SU-DHL-6 (cell line): ENCODE results near the gene DENND5A.

Experiments used
- H2AFZ ChIP-seq: fragments of 200-600 bp; sonication (generic); 2 replicates; pipeline ENCODE4 v1.6.1; 2014; ENCODE audit warnings: low read depth, mild to moderate bottlenecking, moderate library complexity, mixed read lengths, antibody characterized with exemption, low read length; ENCODE audit not compliant: severe bottlenecking
- H3F3A ChIP-seq: fragments of 200-600 bp; shearing (Covaris generic); 2 replicates; pipeline ENCODE4 v1.6.0; 2016; ENCODE audit warnings: antibody characterized with exemption, mild to moderate bottlenecking; ENCODE audit not compliant: insufficient read depth
- H3K27ac ChIP-seq: fragments of 200-600 bp; sonication (generic); 2 replicates; pipeline ENCODE4 v1.5.1; 2016; ENCODE audit warnings: low read depth, mild to moderate bottlenecking, low read length, moderate library complexity, mixed read lengths
- H3K27me3 ChIP-seq: fragments of 200-600 bp; sonication (generic), shearing (Covaris generic); 2 replicates; pipeline ENCODE4 v1.6.0; 2014; ENCODE audit warnings: mild to moderate bottlenecking, low read length
- H3K36me3 ChIP-seq: fragments of 200-600 bp; sonication (generic); 2 replicates; pipeline ENCODE4 v1.6.1; 2014; ENCODE audit warnings: mild to moderate bottlenecking, low read length, mixed read lengths
- H3K4me2 ChIP-seq: fragments of 300-600, 200-600 bp; shearing (Covaris generic), sonication (generic); 2 replicates; pipeline ENCODE4 v1.6.0; 2014; ENCODE audit warnings: low read length, low read depth, mild to moderate bottlenecking; ENCODE audit not compliant: poor library complexity, severe bottlenecking
- H3K4me3 ChIP-seq: fragments of 200-600 bp; sonication (generic); 2 replicates; pipeline ENCODE4 v1.5.1; 2014; ENCODE audit warnings: antibody characterized with exemption, low read length, mild to moderate bottlenecking, mixed read lengths; ENCODE audit not compliant: insufficient read depth, poor library complexity, severe bottlenecking
- H3K79me2 ChIP-seq: fragments of 200-600 bp; sonication (generic); 2 replicates; pipeline ENCODE4 v1.6.1; 2014; ENCODE audit warnings: mild to moderate bottlenecking, low read length, moderate library complexity; ENCODE audit not compliant: insufficient read depth
- H3K9ac ChIP-seq: fragments of 200-600 bp; sonication (generic); 2 replicates; pipeline ENCODE4 v1.7.0; 2014; ENCODE audit warnings: mild to moderate bottlenecking, low read length
- H3K9me2 ChIP-seq: fragments of 200-600 bp; sonication (generic); replicated peaks from 2 replicates; pipeline ENCODE4 v1.6.1; 2014; ENCODE audit warnings: low read length; ENCODE audit not compliant: insufficient read depth
- H3K9me3 ChIP-seq: fragments of 200-600 bp; sonication (generic); 2 replicates; pipeline ENCODE4 v1.6.1; 2014; ENCODE audit warnings: low read length, mixed read lengths; ENCODE audit not compliant: insufficient read depth
- H4K20me1 ChIP-seq: fragments of 200-600 bp; sonication (generic); 2 replicates; pipeline ENCODE4 v1.6.1; 2014; ENCODE audit warnings: low read depth, mild to moderate bottlenecking, antibody characterized with exemption, low read length, moderate library complexity, mixed read lengths
- CTCF ChIP-seq: fragments of 200-600 bp; sonication (generic); IDR thresholded peaks from one replicate; pipeline ENCODE4 v1.5.1; 2017; ENCODE audit warnings: antibody characterized with exemption, mild to moderate bottlenecking, low read length, moderate library complexity; ENCODE audit not compliant: insufficient read depth, poor library complexity, severe bottlenecking
- EZH2phosphoT487 ChIP-seq: fragments of 200-600 bp; sonication (generic), shearing (Covaris generic); conservative IDR thresholded peaks from 2 replicates; pipeline ENCODE4 v1.6.1; 2018; ENCODE audit warnings: mild to moderate bottlenecking, antibody characterized with exemption, low read length, moderate library complexity, mixed read lengths

Gene DENND5A

GRCh38 chr11:9139628-9140357 is 125.4 kb downstream of the DENND5A start:
- Histone ChIP-seq H4K20me1 (no peaks in the 10 kb centered on the region), H3K9me3 (no peaks in the 10 kb centered on the region), H3K4me3 (no peak overlapping the region), H3K79me2 (no peaks in the 10 kb centered on the region), H2AFZ (no peak overlapping the region), H3K9ac (no peak overlapping the region), H3K27ac (no peak overlapping the region), H3K27me3 (no peaks in the 10 kb centered on the region), H3K9me2 (no peaks in the 10 kb centered on the region), H3F3A (no peaks in the 10 kb centered on the region), H3K4me2 (no peak overlapping the region), H3K36me3 (no peaks in the 10 kb centered on the region)
- TF ChIP-seq CTCF (no peak), EZH2phosphoT487 (no peak)

GRCh38 chr11:9138612-9139579 is 126.3 kb downstream of the DENND5A start:
- TF ChIP-seq CTCF (no peak), EZH2phosphoT487 (no peak)
- no peaks in the 10 kb centered on the region for H3F3A ChIP-seq
- H3K27me3 ChIP-seq = no peaks in the 10 kb centered on the region
- no peak overlapping the region for H3K27ac ChIP-seq
- no peak overlapping the region for H3K9ac ChIP-seq
- H3K4me3 ChIP-seq = no peak overlapping the region
- no peak overlapping the region for H2AFZ ChIP-seq
- H3K79me2 ChIP-seq = no peaks in the 10 kb centered on the region
- H3K9me3 ChIP-seq = no peaks in the 10 kb centered on the region
- H3K4me2 ChIP-seq = no peak overlapping the region
- no peaks in the 10 kb centered on the region for H3K36me3 ChIP-seq
- no peaks in the 10 kb centered on the region for H3K9me2 ChIP-seq
- no peaks in the 10 kb centered on the region for H4K20me1 ChIP-seq

- Histone ChIP-seq H2AFZ (no peak overlapping the region), H3K9ac (no peak overlapping the region), H3K79me2 (no peaks in the 10 kb centered on the region), H3F3A (no peaks in the 10 kb centered on the region), H4K20me1 (no peaks in the 10 kb centered on the region), H3K4me3 (no peak overlapping the region), H3K27ac (no peak overlapping the region), H3K9me3 (no peaks in the 10 kb centered on the region), H3K4me2 (no peak overlapping the region), H3K9me2 (no peaks in the 10 kb centered on the region), H3K36me3 (no peaks in the 10 kb centered on the region), H3K27me3 (no peaks in the 10 kb centered on the region)
- TF ChIP-seq EZH2phosphoT487 (no peak), CTCF (no peak)
Observed at GRCh38 chr11:9138133-9138453, 127.1 kb downstream of the DENND5A start.
